HG02759 (cell line): ENCODE results near the gene FAM217A.

ENCODE experiments used
- ATAC-seq: cut with Tn5 transposase; IDR thresholded peaks from one replicate; pipeline ENCODE4 v1.9.1; 2021; ENCODE audit warnings: mild to moderate bottlenecking, moderate library complexity; ENCODE audit not compliant: unreplicated experiment

The FAM217A gene

DNA sequence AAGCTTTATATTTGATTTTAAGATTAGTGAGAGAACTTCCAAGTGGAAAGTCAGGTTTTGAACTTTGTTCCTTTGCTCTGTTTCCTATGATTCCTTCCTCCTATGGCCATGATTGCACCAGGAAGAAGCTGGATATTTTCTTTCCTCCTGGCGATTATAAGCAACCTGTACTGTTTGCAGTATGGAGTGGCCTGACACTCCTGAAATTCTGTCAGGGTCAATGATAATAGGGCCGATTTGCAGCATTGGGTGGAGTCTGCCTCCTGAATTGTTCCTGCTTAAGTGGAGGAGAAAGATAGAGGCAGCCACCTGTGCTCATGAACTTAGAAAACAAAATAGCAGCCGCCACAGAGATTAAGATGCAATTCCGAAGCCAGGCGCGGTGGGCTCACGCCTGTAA, 9.8 kb upstream of the FAM217A start:
- no peak for ATAC-seq

DNA sequence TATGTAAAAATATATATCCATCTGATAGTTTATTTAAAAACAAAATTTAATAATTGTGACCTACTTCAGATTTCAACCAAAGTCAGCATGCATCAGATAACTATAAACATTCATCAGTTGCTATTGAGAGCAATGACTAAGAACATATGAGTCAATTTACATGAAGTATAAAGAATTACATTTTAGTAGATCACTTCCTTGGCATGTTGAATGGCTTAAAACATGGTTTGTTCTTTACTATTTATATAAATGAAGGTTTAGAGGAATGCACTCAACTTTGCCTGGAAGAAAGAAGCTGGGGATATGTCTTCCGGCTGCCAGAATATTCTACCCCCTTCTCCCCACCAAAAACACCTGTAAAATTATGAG, 6.4 kb upstream of the FAM217A start:
- ATAC-seq = no peak

DNA sequence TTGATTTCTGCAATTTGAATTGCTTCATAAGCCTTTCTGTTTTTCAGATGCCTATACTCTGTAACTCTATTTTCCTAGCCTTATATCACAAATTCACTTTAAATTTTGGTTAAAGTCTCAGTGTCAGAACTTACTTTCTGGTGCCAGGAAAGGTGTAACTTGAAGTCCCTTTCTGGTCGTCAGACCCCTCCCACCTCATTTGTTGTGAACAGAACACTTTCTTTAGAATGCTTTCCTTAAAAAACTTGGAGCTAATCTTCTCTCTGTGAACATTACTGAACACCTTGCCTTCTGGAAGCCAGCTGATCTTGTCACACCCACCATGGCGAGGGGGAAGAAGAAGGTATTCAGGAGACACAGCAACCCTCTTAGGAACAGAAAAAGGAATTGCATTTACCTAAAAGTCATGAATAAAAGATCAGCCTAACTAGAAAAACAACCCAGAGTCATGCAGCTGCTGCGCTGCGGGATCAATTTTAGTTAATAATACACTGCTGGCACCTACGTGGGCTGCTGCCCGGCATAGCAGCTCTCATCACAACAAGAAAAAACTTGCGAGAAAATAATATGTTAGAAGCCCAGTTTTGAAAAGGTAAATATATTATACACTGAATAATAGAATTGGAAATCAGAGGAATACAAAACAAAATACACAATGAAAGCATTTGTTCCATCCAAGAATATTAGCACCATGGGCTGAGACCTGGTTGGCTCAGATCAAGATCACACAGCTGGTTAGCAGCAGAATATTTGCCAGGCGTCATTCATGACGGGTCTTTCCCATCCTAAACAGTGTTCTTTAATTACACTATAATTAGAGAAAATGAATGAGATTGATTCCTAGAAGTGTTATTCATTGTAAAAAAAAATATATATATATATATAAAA, 5.8 kb upstream of the FAM217A start:
- no peak for ATAC-seq

DNA sequence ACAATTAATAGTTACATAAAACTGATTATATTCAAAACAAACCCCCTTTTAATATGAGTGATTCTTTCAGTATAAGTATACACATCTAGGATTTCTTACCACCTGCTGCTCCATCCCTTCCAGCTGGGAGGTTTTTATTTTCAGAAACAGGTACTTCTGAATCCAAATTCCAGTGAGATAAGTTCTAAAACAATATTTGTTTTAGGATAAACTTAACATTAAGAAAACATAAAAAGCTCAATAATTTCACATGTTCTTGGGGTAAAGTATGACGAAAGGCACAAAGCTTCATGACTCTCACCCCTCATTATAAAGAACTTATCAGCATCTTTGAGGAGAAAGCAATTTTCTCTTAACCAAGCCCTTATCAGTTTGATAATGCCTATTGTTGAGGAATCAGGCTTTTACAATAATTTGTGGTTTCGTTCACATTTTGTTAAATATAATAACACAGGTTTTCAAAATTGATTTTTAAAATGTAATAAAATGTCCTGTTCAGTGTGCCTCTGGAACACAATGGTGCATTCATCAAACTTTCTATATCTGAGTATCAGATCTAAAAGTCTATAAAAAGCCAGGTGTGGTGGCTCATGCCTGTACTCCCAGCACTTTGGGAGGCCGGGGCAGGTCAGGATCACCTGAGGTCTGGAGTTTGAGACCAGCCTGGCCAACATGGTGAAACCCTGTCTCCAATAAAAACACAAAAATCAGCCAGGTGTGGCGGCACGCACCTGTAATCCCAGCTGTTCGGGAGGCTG, 4.3 kb downstream of the FAM217A start:
- no peak for ATAC-seq

DNA sequence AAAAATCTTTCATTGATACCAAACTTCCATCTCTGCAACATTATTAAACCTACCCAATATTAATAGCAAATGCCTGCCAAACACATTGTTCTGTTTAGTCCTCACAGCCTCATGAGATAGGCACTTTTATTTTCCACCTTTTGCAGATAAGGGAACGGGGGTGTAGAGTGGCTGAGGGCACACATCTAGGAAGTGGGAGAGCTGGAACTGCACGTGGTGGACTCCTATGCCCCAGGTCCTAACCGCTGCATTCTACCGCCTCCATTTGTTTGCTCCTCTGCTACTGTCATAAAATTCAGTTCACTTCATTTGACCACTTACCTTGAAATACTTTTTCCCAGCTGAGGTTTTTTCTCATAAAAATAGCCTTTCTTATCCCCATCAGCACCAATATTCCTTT, 7.6 kb downstream of the FAM217A start:
- no peak for ATAC-seq

DNA sequence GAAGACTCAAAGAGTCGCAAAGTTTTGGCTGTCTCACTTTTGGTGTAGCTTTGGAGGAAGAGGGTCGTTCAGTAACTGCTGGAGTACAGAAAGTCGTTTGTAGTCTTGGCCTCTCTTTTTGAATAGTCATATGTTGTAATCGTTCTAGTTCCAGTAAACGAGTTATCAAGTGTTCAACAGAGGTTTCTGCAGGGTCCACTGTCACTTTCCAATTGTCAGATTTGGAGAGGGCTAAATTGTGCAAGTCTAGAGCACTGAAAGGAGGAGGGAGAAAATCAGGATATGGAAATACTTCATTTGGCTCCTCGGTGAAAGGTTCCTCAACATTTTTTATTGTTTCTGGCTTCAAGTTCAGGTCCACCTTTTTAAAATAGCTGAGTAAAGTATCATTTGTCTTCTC, 9.7 kb downstream of the FAM217A start:
- no peak for ATAC-seq

DNA sequence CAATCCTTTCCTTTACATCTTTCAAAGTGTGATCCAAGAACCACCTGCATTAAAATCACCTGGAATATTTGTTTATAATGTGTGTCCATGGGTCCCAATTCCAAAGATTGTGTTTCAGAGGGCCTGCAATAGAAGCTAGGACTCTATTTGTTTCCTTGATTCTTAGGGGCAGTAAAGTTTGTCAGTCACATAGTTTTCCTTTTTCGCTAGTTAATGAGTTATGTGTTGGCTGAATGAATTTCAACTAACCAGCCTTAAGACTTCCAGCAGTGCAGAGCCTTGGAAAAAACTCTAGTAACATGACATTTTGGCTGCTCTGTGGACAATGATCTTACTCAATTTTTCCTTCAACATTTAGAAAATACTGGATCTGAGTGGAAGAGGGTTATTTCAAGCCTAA, 11.3 kb downstream of the FAM217A start:
- ATAC-seq = no peak

DNA sequence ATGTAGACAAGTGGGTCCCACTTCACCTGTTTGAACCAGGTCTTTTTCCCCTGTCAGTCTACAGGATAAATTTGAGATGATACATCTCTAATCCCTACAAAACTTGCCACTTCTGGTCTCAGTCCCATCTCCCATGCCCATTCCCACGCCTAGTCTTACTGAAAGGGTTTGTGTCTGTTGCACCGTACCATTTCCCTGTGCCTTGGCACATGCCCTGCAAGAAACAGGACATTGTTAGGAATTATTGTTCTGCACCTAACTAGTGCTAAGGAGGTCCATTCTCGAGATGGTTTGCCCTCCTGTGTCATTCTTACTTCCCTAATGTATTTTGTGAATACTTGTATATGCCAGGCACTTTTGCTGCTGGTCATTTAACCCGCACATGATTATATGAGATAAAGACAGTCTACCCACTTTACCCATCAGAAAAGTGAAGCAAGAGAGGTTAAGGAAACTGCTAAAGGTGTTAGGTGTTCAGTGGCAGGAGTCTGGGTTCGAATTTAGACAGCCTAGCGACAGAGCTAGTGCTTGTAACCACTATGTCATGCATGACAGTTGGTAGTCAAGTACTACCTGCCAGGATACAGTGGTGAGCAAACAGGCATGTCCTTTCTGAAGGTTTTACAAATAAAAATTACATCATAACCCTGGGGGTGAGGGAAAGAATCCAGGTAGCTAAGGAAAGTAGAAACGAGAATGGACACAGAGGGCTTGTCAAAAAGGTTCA, 12.7 kb downstream of the FAM217A start:
- ATAC-seq = no peak

DNA sequence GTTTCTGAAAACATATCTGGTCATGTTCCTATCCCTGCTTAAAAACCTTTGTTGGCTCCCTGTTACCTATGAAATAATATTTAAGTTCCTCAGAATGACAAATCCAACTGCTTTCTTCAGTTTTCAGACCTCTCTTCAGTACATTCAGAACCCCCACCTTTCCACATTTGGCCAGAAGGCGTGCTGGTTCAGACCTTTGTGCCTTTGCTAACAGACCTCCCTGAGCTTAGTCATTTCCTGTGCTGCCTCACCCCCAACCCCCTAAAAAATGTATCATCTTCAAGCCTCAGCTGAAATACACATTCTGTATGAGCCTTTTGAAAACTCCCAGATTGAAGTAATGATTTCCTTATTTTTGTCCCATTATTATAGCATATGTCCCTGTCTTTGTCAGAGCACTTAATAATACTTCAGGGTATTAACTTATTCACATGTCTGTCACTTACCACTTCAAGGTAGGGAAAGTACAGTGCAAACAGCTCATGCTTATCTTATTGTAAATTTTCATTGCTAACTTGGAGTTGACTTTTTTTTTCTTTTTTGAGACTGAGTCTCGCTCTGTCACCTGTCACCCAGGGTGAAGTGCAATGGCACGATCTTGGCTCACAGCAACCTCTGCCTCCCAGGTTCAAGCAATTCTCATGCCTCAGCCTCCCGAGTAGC, 19.7 kb downstream of the FAM217A start:
- no peak for ATAC-seq

DNA sequence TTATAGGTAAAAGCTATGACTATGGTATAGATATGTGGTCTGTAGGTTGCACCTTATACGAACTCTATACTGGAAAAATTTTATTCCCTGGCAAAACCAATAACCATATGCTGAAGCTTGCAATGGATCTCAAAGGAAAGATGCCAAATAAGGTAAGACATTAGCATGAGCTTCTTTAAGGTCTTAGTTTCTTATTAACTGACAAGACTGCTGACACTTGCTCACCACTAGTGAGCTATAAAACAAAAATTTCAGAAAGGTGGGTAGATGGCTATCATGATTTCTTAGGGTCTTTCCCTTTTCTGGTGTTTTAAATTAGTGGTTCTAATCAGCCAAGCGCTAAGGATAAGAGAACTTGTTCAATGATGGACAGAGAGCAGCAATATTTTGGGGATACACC, 21.9 kb downstream of the FAM217A start:
- ATAC-seq = no peak

DNA sequence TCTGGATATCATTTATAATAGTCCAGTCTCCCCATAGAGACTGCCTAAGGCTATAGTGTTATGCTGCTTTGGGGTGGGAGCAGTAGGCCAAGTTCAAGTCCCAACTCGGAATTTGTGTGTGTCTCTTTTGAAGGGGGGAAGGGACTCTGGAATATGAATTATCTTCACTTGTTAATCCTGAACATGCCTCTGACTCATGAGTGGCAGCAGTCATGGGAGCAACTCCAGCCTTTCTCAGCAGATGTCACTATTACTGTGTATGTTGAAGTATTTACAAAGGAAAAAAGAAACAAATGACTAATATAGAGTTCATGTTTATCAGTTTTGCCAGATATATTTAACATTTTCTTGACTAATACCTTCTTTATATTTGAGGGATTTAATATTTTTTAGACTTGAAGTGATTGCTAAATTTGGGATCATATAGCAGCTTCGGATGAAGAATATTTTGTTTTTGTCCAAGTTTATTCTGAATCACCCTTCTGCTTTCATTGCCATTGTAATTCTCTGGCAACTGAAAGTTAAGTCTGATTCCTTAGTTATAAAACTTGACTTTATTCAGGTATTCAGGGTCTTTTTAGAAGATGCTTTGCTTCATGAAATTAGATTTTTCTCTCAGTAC, 23.4 kb downstream of the FAM217A start:
- no peak for ATAC-seq

DNA sequence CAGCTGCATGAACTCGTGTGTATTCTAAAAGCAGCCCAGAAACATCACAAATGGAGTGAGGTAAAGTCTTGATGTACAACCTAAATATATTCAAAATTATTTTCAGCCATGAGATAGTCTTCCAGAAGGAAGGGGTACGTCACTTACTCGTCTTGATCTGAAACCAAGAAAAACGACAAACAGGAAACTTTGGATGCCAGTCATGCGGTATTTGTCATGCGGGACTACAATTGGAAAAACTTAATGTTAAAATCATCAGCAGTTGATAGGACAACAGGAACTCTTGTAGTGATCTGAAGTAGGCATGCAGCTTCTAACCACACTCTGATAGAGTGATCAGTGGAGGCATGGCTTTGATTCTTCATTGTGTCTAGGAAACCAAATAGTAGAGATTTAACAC, 29.7 kb downstream of the FAM217A start:
- no peak for ATAC-seq

DNA sequence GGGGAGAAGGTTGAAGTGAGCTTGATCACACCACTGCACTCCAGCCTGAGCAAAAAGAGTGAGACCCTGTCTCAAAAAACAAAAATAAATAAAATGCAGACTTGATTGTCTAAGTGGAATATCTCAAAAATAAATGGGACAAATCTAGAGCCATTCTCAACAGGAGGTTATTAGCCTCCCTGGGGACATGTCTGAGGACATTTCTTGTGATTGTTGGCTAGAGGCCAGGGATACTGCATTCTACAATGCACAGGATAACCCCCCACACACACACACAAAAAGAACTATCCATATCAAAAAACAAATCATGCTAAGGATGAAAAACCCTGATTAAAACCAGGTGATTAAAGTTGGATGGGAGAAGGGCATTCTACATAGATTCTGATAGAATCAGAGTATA, 37.5 kb downstream of the FAM217A start:
- no peak for ATAC-seq

DNA sequence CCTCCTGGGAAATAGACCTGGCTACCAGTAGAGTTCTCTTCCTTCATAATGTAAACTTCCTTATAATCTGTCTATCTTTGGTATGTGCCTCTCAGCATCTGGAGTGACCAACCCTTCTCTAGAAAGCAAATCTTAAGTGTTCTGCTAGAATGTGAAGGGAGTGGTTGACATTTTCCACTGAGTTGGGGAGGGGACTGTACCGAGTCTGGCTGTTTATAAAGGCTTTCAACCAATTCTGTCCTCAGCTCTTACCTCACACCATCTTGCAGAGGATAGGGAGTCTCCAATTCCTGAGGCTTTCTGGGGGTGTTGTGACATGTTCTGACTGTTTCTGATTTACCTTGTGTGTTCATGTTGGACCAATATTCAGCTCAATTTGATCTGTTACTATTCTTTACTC, 39.6 kb downstream of the FAM217A start:
- no peak for ATAC-seq

DNA sequence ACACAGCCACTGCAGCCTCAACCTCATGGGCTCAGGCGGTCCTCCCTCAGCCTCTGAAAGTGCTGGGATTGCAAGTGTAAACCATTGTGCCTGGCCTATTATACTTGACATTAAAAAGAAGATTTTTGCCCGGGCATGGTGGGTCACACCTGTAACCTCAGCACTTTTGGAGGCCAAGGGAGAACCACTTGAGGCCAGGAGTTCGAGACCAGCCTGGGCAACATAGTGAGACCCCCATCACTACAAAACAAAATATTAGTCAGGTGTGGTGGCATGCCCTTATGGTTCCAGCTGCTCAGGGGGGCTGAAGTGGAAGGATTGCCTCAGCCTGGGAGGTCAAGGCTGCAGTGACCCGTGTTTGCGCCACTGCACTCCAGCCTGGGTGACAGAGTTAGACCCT, 42.4 kb downstream of the FAM217A start:
- no peak for ATAC-seq

DNA sequence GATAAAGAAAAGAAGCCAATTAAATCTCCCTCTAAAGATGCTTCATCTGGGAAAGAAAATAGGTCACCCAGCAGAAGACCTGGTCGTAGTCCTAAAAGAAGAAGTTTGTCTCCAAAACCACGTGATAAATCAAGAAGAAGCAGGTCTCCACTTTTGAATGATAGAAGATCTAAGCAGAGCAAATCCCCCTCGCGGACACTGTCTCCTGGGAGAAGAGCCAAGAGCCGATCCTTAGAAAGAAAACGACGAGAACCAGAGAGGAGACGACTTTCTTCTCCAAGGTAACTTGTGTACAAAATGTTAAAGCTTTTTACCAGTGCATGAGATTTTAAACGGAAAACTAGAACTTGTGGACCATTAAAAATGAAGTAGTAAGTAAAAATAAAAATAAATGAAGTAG, 46.5 kb downstream of the FAM217A start:
- no peak for ATAC-seq

DNA sequence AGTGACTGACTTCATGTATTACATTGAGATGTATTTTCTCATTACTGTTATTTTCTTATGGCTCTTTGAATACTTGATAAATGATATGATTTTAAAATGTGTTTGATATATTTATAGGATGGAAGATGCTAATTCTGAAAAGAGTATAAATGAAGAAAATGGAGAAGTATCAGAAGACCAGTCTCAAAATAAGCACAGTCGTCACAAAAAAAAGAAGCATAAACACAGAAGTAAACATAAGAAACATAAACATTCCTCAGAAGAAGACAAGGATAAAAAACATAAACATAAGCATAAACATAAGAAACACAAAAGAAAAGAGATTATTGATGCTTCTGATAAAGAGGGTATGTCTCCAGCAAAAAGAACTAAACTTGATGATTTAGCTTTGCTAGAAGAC, 47.5 kb downstream of the FAM217A start:
- ATAC-seq = no peak

DNA sequence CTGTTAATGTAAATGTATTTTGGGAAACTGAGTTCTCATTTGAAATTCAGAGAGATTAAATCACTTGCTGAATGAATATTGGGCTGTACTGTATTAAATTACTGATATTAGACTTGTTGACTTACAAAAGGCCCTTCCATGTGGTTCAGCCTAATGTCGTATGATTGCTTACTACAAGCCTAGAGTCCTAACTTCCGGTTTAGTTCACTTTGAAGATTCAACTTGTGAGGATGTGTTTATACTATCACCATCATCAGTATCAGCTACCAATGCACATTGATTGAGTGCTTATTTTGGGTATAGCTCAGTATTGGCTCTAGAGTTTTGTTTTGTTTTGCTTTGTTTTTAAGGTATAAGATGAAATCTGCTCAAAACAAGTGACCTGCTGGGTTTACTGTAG, 48.3 kb downstream of the FAM217A start:
- ATAC-seq = no peak

DNA sequence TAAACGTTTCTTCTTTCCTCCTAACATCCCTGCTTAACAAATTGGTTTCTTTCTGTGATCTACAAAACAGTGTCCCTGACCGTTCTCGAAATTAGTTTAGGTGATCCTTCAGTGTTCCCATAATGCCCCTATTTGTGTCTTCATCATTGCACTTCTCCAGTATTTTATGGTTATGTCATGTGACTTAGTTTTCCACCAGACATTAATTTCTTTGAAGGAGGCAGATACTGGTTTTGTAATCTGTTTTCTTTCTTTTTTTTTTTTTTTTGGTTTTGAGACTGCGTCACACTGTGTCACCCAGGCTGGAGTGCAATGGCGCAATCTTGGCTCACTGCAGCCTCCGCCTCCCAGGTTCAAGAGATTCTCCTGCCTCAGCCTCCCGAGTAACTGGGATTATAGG, 49.2 kb downstream of the FAM217A start:
- ATAC-seq = no peak

DNA sequence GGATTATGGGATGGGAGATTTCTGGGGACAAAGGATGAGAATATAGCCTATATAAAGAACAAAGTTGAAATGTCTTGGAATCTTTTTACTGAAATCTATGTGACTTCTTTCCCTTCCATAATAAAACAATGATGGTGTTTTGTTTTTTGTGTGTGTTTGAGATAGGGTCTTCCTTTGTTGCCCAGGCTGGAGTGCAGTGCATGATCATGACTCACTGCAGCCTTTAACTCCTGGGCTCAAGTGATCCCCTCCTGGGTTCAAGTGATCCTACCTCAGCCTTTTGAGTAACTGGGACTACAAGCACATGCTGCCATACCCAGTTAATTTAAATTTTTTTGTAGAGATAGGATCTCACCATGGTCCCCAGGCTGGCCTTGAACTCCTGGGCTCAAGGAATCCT, 50.9 kb downstream of the FAM217A start:
- ATAC-seq = no peak

DNA sequence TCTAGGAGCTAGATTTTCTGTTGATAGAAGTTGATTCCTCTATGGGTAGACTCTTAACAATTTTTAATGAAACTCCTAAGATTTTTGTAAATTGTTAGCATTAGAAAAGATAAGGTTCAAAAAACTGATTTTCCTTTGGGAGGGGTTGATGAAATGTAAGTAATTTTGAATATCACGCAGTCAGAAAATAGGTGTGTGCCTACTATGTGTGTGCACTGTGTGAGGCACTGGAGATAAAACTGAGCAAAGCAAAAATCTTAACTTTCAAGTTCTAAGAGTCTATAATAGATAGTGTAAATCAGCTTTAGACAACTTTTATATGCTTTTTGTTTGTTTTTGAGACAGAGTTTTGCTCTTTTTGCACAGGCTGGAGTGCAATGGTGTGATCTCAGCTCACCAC, 53.3 kb downstream of the FAM217A start:
- no peak for ATAC-seq
